Activated T-helper 2 cell treated with anti-CD3 and anti-CD28 coated beads, Interferon-gamma antibody, Interleukin-2, Interleukin-4, amounts not matched to agents 10 μg/mL and 5 μg/mL and 100 μg/mL, durations not matched to agents 14 hours and 24 hours and 36 hours (primary cell): ENCODE data around the gene GFOD1. TPM values are rescaled to one million over a fixed set of nuclear protein-coding genes. Genes with fewer than 3 reads are reported as not detected.
"Not testable (repeated sequence)": the region's sequence is repeated elsewhere in the genome, so short reads cannot be mapped to it uniquely, and the experiment has no call there.

ENCODE experiments used
- DNase-seq: peaks from one replicate; pipeline ENCODE4 v3.0.0; 2021; ENCODE audit warnings: low spot score
- H3K27ac Mint-ChIP-seq: one replicate; pipeline ENCODE4 v1.8.0; 2021; ENCODE audit warnings: mixed read lengths
- H3K27me3 Mint-ChIP-seq: one replicate; pipeline ENCODE4 v1.8.0; 2021; ENCODE audit warnings: low read depth, mixed read lengths
- H3K36me3 Mint-ChIP-seq: one replicate; pipeline ENCODE4 v1.8.0; 2021; ENCODE audit warnings: low read depth, mixed read lengths
- H3K4me1 Mint-ChIP-seq: one replicate; pipeline ENCODE4 v1.8.0; 2021; ENCODE audit warnings: low read depth, mixed read lengths
- H3K4me3 Mint-ChIP-seq: one replicate; pipeline ENCODE4 v1.8.0; 2021; ENCODE audit warnings: low read depth, mild to moderate bottlenecking, moderate library complexity, mixed read lengths
- H3K9me3 Mint-ChIP-seq: one replicate; pipeline ENCODE4 v1.8.0; 2021; ENCODE audit warnings: mixed read lengths
- intact Hi-C: fragments of 100-400 bp; cut with micrococcal nuclease; formaldehyde crosslinking; loops from one replicate; pipeline ENCODE4 v1.15.1; 2023
- total RNA-seq: library from RNA; stranded (reverse); gene quantifications from 2 replicates; pipeline ENCODE4 v1.2.3, GENCODE V29; 2022

GFOD1 gene
- total RNA-seq, 1 donor from 2014 or later, result 4.6 TPM

- intact Hi-C loops, result no loop called here
- Mint-ChIP-seq H3K36me3 (peaks cover 15% of the 10 kb centered on the region), H3K4me3 (no peak overlapping the region), H3K4me1 (peaks cover 40% of the 10 kb centered on the region), H3K27ac (no peak overlapping the region), H3K27me3 (no peaks in the 10 kb centered on the region), H3K9me3 (peaks cover 4% of the 10 kb centered on the region)
- DNase-seq, result no peak
These were observed 36.1 kb downstream of the GFOD1 start for GRCh38 chr6:13451181-13451895.

GRCh38 chr6:13450628-13451027 lies 36.8 kb downstream of the GFOD1 start:
- no peak for DNase-seq
- intact Hi-C loops, result no loop called here
- H3K4me3 Mint-ChIP-seq, result no peak overlapping the region
- peaks cover 4% of the 10 kb centered on the region for H3K9me3 Mint-ChIP-seq
- H3K27me3 Mint-ChIP-seq, result no peaks in the 10 kb centered on the region
- peaks cover 38% of the 10 kb centered on the region for H3K4me1 Mint-ChIP-seq
- no peak overlapping the region for H3K27ac Mint-ChIP-seq
- peaks cover 15% of the 10 kb centered on the region for H3K36me3 Mint-ChIP-seq

- Mint-ChIP-seq H3K9me3 (peaks cover 4% of the 10 kb centered on the region), H3K4me3 (no peak overlapping the region), H3K27ac (no peak overlapping the region), H3K4me1 (peaks cover 21% of the 10 kb centered on the region), H3K36me3 (peaks cover 15% of the 10 kb centered on the region), H3K27me3 (no peaks in the 10 kb centered on the region)
- no peak for DNase-seq
- intact Hi-C loops, result no loop called here
These were observed 39.3 kb downstream of the GFOD1 start for GRCh38 chr6:13447949-13448724.

GRCh38 chr6:13446381-13446780 lies 41.0 kb downstream of the GFOD1 start:
- Mint-ChIP-seq H3K9me3 (peaks cover 4% of the 10 kb centered on the region), H3K27ac (no peak overlapping the region), H3K36me3 (peaks cover 14% of the 10 kb centered on the region), H3K4me3 (no peak overlapping the region), H3K4me1 (peaks cover 20% of the 10 kb centered on the region), H3K27me3 (no peaks in the 10 kb centered on the region)
- intact Hi-C loops, result no loop called here
- DNase-seq, result no peak

- Mint-ChIP-seq H3K4me3 (no peak overlapping the region), H3K9me3 (peaks cover 4% of the 10 kb centered on the region), H3K36me3 (peaks cover 14% of the 10 kb centered on the region), H3K27me3 (no peaks in the 10 kb centered on the region), H3K4me1 (peaks cover 25% of the 10 kb centered on the region), H3K27ac (no peak overlapping the region)
- intact Hi-C loops, result no loop called here
- DNase-seq, result no peak
These were observed 41.7 kb downstream of the GFOD1 start for GRCh38 chr6:13445744-13446115.

- Mint-ChIP-seq H3K4me1 (peaks cover 25% of the 10 kb centered on the region), H3K4me3 (no peak overlapping the region), H3K36me3 (peaks cover 9% of the 10 kb centered on the region), H3K9me3 (peaks cover 4% of the 10 kb centered on the region), H3K27ac (no peak overlapping the region), H3K27me3 (no peaks in the 10 kb centered on the region)
- DNase-seq, result no peak
- intact Hi-C loops, result no loop called here
These were observed 42.2 kb downstream of the GFOD1 start for GRCh38 chr6:13445005-13445743.

- Mint-ChIP-seq H3K9me3 (peaks cover under 1% of the 10 kb centered on the region), H3K27ac (no peak overlapping the region), H3K4me1 (peaks cover 25% of the 10 kb centered on the region), H3K4me3 (no peak overlapping the region), H3K36me3 (peaks cover 5% of the 10 kb centered on the region), H3K27me3 (no peaks in the 10 kb centered on the region)
- no peak for DNase-seq
- intact Hi-C loops, result no loop called here
These were observed 42.8 kb downstream of the GFOD1 start for GRCh38 chr6:13444604-13445003.

- H3K9me3 Mint-ChIP-seq, DNase-seq, H3K4me3 Mint-ChIP-seq, H3K27ac Mint-ChIP-seq, H3K36me3 Mint-ChIP-seq, H3K27me3 Mint-ChIP-seq, intact Hi-C loops: not testable (repeated sequence)
- peaks cover 27% of the 10 kb centered on the region for H3K4me1 Mint-ChIP-seq
These were observed 43.4 kb downstream of the GFOD1 start for GRCh38 chr6:13443978-13444377.

DNA sequence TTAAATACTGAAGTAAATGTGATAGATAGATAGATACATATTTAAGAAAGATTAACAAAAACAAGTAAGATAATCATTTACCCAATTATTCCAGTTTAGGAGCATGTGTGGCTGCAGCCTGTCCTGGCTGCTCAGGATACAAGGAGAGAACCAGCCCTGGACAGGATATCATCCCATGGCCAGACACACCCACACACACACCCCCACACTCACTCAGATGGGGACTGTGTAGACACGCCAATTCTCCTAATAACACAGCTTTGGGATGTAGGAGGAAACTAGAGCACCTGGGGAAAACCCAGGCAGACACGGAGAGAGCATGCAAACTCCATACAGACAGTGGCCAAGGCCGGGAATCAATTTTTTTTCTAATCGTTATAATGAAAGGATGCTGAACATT lies 45.6 kb downstream of the GFOD1 start:
- H3K4me1 Mint-ChIP-seq, result peaks cover 23% of the 10 kb centered on the region
- no peaks in the 10 kb centered on the region for H3K9me3 Mint-ChIP-seq
- H3K4me3 Mint-ChIP-seq, result no peak overlapping the region
- H3K27ac Mint-ChIP-seq, result no peak overlapping the region
- H3K27me3 Mint-ChIP-seq, result peaks cover 3% of the 10 kb centered on the region
- H3K36me3 Mint-ChIP-seq, result peaks cover 4% of the 10 kb centered on the region
- DNase-seq, result no peak
- intact Hi-C loops, result no loop called here

- Mint-ChIP-seq H3K27me3 (peaks cover 3% of the 10 kb centered on the region), H3K4me3 (no peak overlapping the region), H3K4me1 (peaks cover 30% of the 10 kb centered on the region), H3K36me3 (peaks cover 4% of the 10 kb centered on the region), H3K27ac (no peak overlapping the region), H3K9me3 (no peaks in the 10 kb centered on the region)
- DNase-seq, result no peak
- intact Hi-C loops, result no loop called here
These were observed 47.8 kb downstream of the GFOD1 start for GRCh38 chr6:13439644-13440043.

- H3K9me3 Mint-ChIP-seq, result peaks cover 4% of the 10 kb centered on the region
- DNase-seq, result no peak
- peaks cover 3% of the 10 kb centered on the region for H3K27me3 Mint-ChIP-seq
- H3K36me3 Mint-ChIP-seq, result peaks cover 8% of the 10 kb centered on the region
- intact Hi-C loops, result no loop called here
- no peak overlapping the region for H3K27ac Mint-ChIP-seq
- H3K4me1 Mint-ChIP-seq, result peaks cover 37% of the 10 kb centered on the region
- H3K4me3 Mint-ChIP-seq, result no peak overlapping the region
These were observed 49.3 kb downstream of the GFOD1 start for GRCh38 chr6:13438126-13438525.

GRCh38 chr6:13437218-13437996 lies 50.0 kb downstream of the GFOD1 start:
- Mint-ChIP-seq H3K9me3 (peaks cover 4% of the 10 kb centered on the region), H3K4me1 (peaks cover 43% of the 10 kb centered on the region), H3K27ac (no peak overlapping the region), H3K27me3 (peaks cover 3% of the 10 kb centered on the region), H3K36me3 (peaks cover 5% of the 10 kb centered on the region), H3K4me3 (no peak overlapping the region)
- intact Hi-C loops, result no loop called here
- DNase-seq, result no peak
